HG03064 (cell line): ENCODE data around the gene S1PR4.
"Not testable (repeated sequence)": the region's sequence is repeated elsewhere in the genome, so short reads cannot be mapped to it uniquely, and the experiment has no call there.

Experiments
- ATAC-seq: cut with Tn5 transposase; IDR thresholded peaks from one replicate; pipeline ENCODE4 v1.9.1; 2021; ENCODE audit warnings: low read depth; ENCODE audit not compliant: unreplicated experiment

S1PR4 gene

GRCh38 chr19:3176715-3177501 is 1.7 kb upstream of the S1PR4 start:
- ATAC-seq, result no peak

- ATAC-seq, result no peak
Measured at GRCh38 chr19:3178973-3179738, 587 bp downstream of the S1PR4 start.

DNA sequence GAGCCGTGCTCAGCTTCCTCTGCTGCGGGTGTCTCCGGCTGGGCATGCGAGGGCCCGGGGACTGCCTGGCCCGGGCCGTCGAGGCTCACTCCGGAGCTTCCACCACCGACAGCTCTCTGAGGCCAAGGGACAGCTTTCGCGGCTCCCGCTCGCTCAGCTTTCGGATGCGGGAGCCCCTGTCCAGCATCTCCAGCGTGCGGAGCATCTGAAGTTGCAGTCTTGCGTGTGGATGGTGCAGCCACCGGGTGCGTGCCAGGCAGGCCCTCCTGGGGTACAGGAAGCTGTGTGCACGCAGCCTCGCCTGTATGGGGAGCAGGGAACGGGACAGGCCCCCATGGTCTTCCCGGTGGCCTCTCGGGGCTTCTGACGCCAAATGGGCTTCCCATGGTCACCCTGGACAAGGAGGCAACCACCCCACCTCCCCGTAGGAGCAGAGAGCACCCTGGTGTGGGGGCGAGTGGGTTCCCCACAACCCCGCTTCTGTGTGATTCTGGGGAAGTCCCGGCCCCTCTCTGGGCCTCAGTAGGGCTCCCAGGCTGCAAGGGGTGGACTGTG is 1.2 kb downstream of the S1PR4 start:
- no peak for ATAC-seq

DNA sequence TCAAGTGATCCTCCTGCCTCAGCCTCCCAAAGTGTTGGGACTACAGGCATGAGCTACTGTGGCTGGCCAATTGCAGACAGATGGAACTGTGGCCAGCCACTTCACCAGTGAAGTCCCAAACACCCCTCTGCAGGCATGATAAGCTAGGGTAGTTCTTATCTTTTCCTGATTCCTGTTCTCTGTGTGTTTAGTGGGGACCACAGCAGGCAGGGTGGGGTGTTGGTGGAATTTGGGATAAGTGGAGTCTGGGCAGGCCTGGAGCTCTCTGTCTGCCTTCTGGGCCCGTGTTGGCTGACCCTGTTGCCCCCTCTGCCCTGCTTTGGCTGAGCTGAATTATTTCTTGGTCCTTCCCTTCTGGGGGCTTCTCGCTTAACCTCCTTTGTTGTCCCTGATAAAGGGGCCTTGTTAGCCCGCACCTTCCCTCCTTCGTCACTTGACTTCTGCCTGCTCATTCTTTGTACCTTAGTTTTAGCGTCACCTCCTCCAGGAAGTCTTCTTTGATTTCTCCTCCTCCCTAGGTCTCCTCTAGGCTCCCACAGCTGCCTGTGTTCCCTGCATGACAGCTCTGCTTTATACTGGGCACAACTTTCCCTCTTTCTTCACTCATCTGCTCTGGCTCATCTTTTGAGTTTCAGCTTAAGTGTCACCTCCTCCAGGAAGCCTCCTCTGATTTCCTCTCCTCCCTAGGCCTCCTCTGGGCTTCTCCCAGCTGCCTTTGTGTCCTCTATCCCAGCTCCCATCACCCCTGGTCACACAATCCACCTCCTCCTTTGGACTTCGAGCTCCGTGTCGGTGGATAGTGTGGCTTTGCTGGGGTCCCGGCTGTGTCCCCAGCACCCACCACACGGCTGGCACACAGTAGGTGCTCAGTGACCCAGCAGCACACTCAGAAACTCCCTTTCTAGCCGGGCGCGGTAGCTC is 5.4 kb downstream of the S1PR4 start:
- ATAC-seq, result no peak

DNA sequence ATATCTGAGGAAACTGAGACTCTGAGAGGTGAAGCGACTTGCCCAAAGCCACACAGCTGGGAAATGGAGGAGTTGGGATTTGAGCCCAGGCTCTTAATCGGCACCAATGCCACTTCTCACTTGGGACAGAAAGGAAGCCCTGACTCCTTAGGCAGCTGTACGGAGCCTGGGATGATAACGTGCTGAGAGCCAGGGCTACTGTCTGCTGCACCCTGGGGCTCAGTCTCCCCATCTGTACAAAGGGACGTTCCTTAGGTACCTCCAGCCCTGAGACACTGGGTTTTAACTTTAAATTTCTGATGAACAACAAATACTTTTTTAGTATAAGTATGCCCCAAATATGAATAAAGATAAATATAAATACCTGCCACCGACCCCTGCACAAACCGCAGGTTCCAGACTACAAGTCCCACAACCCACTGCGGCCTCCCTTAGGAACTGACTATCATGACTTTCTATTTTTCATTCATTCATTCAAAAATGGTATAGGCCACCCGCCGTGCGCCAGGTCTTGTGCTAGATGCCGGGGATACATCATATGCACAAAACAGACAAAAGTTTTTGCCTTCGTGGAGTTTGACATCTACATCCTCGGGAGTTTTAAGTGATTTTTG is 6.4 kb downstream of the S1PR4 start:
- ATAC-seq, result peak; percentile 19

DNA sequence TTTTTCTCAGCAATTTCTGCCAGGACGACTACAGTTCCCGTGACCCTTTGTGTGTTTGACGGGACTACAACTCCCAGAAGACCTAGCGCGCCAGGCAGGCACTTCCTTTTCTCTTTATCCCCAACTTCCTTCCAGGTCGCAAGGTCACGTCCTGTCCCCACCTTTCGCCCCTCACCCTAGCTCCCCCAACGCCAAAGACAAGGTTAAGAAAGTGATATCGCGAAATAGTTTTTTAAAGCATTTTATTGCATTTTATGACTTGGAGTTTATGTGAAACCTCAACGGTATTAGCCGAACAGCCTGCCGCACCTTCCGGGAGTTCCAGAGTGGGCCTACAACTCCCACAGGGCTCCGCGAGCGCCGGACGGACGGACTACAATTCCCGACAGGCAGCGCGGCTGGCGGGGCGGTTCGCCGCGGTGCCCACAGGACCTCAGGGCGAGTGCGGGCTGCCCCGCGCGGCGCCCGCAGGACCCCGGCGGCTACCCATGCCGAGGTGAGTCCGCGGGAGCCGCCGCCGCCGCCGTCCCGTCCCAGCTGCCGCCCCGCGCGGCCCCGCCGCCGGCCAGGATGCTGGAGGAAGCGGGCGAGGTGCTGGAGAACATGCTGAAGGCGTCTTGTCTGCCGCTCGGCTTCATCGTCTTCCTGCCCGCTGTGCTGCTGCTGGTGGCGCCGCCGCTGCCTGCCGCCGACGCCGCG is 7.0 kb downstream of the S1PR4 start, which contains the start of gene NCLN:
Gene NCLN (plus strand): TSS at position 470 of the 699 bp plus-strand sequence. CDS start 101 bp downstream, at position 571.
- peak; percentile 60 for ATAC-seq

DNA sequence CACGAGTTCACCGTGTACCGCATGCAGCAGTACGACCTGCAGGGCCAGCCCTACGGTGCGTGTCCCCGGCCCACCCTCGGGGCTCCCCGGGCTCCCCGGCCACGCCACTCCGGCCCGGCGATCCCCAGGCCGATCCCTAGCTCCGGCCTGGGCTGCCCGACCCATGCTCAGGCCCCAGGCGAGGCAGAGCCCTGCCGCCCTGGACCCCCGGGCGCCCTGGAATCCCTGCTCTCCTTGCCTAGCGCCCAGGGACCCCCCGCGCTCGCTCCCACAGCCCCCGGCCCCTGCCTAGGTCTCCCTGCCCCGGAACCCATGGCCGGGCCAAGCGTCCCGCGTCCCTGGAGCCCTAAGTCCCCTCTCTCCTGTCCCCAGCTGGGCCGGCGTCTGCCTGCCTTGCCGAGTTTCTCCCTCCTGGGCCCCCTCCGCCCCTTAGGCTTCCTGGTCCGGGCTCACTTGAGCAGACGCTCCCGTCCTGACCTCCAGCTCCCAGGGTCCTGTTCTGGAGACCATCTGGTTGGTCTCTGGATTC is 7.7 kb downstream of the S1PR4 start:
- peak; percentile 23 for ATAC-seq

- ATAC-seq, result no peak
Measured at GRCh38 chr19:3186891-3187661, 8.5 kb downstream of the S1PR4 start.

DNA sequence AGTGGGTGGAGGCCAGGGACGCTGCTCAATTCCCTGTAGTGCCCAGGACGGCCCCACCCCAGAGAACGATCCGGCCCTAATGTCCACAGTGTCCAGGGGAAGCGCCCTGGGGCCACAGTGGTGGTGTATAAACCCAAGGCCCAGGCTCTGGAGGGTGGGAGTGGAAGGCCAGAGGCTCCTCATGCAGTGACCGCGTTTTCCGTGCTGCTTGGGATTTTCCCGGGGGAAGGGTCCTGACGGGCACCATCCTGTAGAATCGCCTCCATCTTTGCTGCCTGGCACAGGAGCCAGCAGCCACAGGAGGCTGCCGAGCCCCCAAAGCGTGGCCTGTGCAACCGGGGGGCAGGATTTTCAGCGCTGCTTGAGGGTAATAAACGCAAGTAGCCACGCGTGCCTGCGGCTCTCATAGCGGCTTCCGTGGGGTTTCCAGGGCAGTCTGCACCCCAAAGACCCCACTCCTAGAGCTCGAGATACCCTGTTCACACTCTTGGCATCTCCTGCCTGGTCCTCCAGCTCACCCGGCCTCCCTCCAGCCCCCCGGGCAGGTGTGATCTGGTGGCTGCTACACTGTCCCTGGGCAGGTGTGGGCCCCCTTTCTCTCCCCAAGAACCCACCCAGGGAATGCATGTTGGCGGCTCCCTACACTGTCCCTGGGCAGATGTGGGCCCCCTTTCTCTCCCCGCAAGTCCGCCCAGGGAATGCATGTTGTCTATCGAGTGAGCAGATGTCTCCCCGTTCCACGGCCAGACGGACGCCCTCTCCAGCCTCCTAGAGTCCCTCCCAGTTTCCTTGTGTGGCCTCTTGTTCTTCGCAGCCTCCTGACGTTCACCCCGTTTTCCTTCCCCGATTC is 9.3 kb downstream of the S1PR4 start:
- ATAC-seq, result no peak

- no peak for ATAC-seq
Measured at GRCh38 chr19:3188627-3189596, 10.3 kb downstream of the S1PR4 start.

- no peak for ATAC-seq
Measured at GRCh38 chr19:3189702-3190469, 11.3 kb downstream of the S1PR4 start.

DNA sequence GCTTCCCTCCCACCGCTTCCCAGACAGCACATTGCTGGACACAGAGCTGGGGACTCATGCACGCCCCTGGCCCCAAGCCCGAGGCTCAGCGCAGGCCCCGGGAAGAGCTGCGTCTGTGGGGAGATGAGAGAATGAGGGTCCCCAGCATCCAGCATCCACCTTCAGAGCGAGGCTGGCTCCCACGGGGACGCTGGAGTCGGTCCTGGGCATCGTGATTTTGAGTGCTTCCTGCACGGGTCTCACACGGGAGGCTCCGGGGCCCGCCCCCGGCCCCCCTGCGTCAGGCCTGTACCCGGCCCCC is 11.9 kb downstream of the S1PR4 start:
- no peak for ATAC-seq

GRCh38 chr19:3190921-3191805 is 12.6 kb downstream of the S1PR4 start:
- no peak for ATAC-seq

DNA sequence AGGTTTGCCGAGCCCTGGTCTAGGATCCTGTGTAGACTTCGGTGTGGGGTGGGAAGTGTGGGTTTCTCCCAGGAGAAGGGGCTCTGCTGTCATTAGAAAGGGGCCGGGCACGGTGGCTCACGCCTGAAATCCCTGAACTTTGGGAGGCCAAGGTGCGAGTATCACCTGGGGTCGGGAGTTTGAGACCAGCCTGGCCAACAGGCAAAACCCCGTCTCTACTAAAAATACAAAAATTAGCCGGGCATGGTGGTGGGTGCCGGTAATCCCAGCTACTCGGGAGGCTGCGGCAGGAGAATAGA is 13.2 kb downstream of the S1PR4 start:
- not testable (repeated sequence) for ATAC-seq

GRCh38 chr19:3192228-3192635 is 13.7 kb downstream of the S1PR4 start:
- no peak for ATAC-seq
